Liver (tissue), 9 donors: Measurements from ENCODE around the gene DENND11. TPM values are rescaled to one million over a fixed set of nuclear protein-coding genes. Genes with fewer than 3 reads are reported as not detected.
A peak's percentile ranks its signal among the peaks of the same experiment; 100 is the strongest.

Experiments used
- DNase-seq: peaks from one replicate; pipeline ENCODE4 v3.0.0-alpha.2; 2017; ENCODE audit warnings: low spot score
- H3K27ac ChIP-seq, 2 donors: one replicate each; pipeline ENCODE4 v1.7.0; 2013; ENCODE audit warnings: inconsistent platforms in 2 of 2, low read length in 2 of 2, control low read depth in 1 of 2, low read depth in 1 of 2, mild to moderate bottlenecking in 1 of 2
- H3K27me3 ChIP-seq, 4 donors: one replicate each; pipeline versions ENCODE4 v1.6.1 to v1.7.0; 2013; ENCODE audit warnings: low read length in 3 of 4, inconsistent platforms in 1 of 4, mild to moderate bottlenecking in 1 of 4, moderate library complexity in 1 of 4; ENCODE audit not compliant: control insufficient read depth in 4 of 4, insufficient read depth in 4 of 4
- H3K36me3 ChIP-seq, 4 donors: one replicate each; pipeline versions ENCODE4 v1.6.1 to v1.7.0; 2013; ENCODE audit warnings: low read length in 3 of 4, mild to moderate bottlenecking in 3 of 4, low read depth in 1 of 4, moderate library complexity in 1 of 4; ENCODE audit not compliant: control insufficient read depth in 4 of 4, insufficient read depth in 3 of 4
- H3K4me1 ChIP-seq, 4 donors: one replicate each; pipeline versions ENCODE4 v1.6.1 to v1.7.0; 2013; ENCODE audit warnings: low read length in 3 of 4, mild to moderate bottlenecking in 3 of 4, moderate library complexity in 1 of 4; ENCODE audit not compliant: control insufficient read depth in 4 of 4, insufficient read depth in 4 of 4
- H3K4me3 ChIP-seq, 3 donors: one replicate each; pipeline versions ENCODE4 v1.6.1 to v1.7.0; 2013; ENCODE audit warnings: low read length in 3 of 3, control low read depth in 1 of 3, low read depth in 1 of 3, mild to moderate bottlenecking in 1 of 3
- H3K9ac ChIP-seq, 2 donors: one replicate each; pipeline ENCODE4 v1.7.0; 2013; ENCODE audit warnings: low read length in 2 of 2, mild to moderate bottlenecking in 2 of 2, moderate library complexity in 2 of 2, control low read depth in 1 of 2, low read depth in 1 of 2
- H3K9me3 ChIP-seq, 4 donors: one replicate each; pipeline versions ENCODE4 v1.6.1 to v1.7.0; 2013; ENCODE audit warnings: low read length in 3 of 4; ENCODE audit not compliant: control insufficient read depth in 4 of 4
- EGR1 ChIP-seq, 2 donors: IDR thresholded peaks; 2 replicates each; pipeline ENCODE4 v1.6.1; 2016 to 2018; ENCODE audit warnings: antibody characterized with exemption in 2 of 2, low read depth in 2 of 2
- FOXA2 ChIP-seq: IDR thresholded peaks from 2 replicates; pipeline ENCODE4 v1.6.1; 2016; ENCODE audit warnings: antibody characterized with exemption
- GABPA ChIP-seq, 2 donors: IDR thresholded peaks in 1 of 2; conservative IDR thresholded peaks in 1 of 2; 2 replicates each; pipeline ENCODE4 v1.6.1; 2016; ENCODE audit warnings: antibody characterized with exemption in 2 of 2, mild to moderate bottlenecking in 1 of 2, moderate library complexity in 1 of 2
- HNF4A ChIP-seq, 2 donors: conservative IDR thresholded peaks; 2 replicates each; pipeline ENCODE4 v1.6.1; 2016; ENCODE audit warnings: antibody characterized with exemption in 2 of 2, mild to moderate bottlenecking in 2 of 2
- JUND ChIP-seq, 2 donors: IDR thresholded peaks; 2 replicates each; pipeline ENCODE4 v1.6.1; 2016; ENCODE audit warnings: antibody characterized with exemption in 2 of 2
- RAD21 ChIP-seq, 2 donors: IDR thresholded peaks; 2 replicates each; pipeline ENCODE4 v1.6.1; 2016; ENCODE audit warnings: antibody characterized with exemption in 2 of 2, mild to moderate bottlenecking in 2 of 2
- RXRA ChIP-seq, 2 donors: IDR thresholded peaks; 2 replicates each; pipeline ENCODE4 v1.6.1; 2017 to 2018; ENCODE audit warnings: antibody characterized with exemption in 2 of 2, mild to moderate bottlenecking in 1 of 2
- SP1 ChIP-seq: IDR thresholded peaks from 2 replicates; pipeline ENCODE4 v1.6.1; 2018; ENCODE audit warnings: antibody characterized with exemption, mild to moderate bottlenecking
- YY1 ChIP-seq: IDR thresholded peaks from 2 replicates; pipeline ENCODE4 v1.6.1; 2016; ENCODE audit warnings: antibody characterized with exemption, mild to moderate bottlenecking
- WGBS: extraction: QIAGEN DNeasy Blood & Tissue Kit; methylation state at CpG from one replicate; pipeline ENCODE4 v1.1.7; 2013; 5-methylcytosine and 5-hydroxymethylcytosine counted together
- polyA plus RNA-seq, 2 donors: library from polyadenylated mRNA; stranded (reverse) in 1 of 2; unstranded in 1 of 2; fragments of 200-250 nt in 1 of 2; fragments of >200 nt in 1 of 2; fragmentation: Nextera tagmentation in 1 of 2; extraction: Ambion mirVana in 1 of 2; gene quantifications; one replicate each; pipeline versions ENCODE4 v1.2.1 to v1.2.3, GENCODE V29; 2013 to 2015
- total RNA-seq, 2 donors: library from RNA; depleted of rRNA; stranded (reverse); fragments of >200 nt; gene quantifications; one replicate each; pipeline ENCODE4 v1.2.3, GENCODE V29; 2014
- TF ChIP-seq, protein P1 (sequence below): IDR thresholded peaks from 2 replicates; pipeline ENCODE4 v1.6.1; 2016; ENCODE audit warnings: antibody characterized with exemption
- TF ChIP-seq, protein P2 (sequence below): IDR thresholded peaks from 2 replicates; pipeline ENCODE4 v1.6.1; 2016; ENCODE audit warnings: antibody characterized with exemption
- TF ChIP-seq, protein P3 (sequence below): IDR thresholded peaks from 2 replicates; pipeline ENCODE4 v1.6.1; 2016; ENCODE audit warnings: antibody characterized with exemption
- TF ChIP-seq, protein P4 (sequence below): fragments of 150-350 bp; IDR thresholded peaks from 2 replicates; pipeline ENCODE4 v1.5.1; 2017; ENCODE audit warnings: improper control_type of control experiment, low read depth, low read length; ENCODE audit not compliant: missing input control
- donor health status: healthy.
- donor health status: healthy.
- donor health status: healthy.
- donor health status: healthy.
- donor health status: healthy.

The DENND11 gene
- total and polyA plus RNA-seq, 4 donors = 8.4 to 48.4 (median 12.8) TPM

DNA sequence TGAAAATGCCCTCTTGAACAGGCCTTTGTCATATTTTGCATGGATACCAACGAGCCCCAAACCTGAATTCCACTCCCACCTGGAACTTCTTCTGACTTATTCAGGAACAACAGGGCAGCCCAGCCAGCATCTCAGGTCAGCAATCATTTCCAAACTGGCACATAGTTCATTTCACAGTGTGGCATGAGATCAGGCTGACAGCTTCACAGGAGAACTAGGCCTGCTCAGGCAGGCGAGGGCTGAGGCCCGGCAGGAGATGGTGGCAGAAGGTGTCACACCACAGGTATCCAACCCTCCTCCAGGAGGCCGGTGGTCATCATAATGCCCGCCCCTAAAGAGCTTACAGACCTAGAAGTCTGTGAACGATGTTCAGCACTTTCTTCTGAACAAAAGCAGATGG, 42.5 kb downstream of the DENND11 start:
- Histone ChIP-seq H3K36me3 (peaks cover 3 to 27% (median 8%) of the 10 kb centered on the region in 4 donors), H3K27me3 (no peaks in the 10 kb centered on the region), H3K4me3 (no peak overlapping the region), H3K4me1 (peaks cover 7 to 22% (median 14%) of the 10 kb centered on the region in 4 donors), H3K27ac (no peak overlapping the region), H3K9ac (no peak overlapping the region), H3K9me3 (no peaks in the 10 kb centered on the region)
- TF ChIP-seq, protein P1, sequence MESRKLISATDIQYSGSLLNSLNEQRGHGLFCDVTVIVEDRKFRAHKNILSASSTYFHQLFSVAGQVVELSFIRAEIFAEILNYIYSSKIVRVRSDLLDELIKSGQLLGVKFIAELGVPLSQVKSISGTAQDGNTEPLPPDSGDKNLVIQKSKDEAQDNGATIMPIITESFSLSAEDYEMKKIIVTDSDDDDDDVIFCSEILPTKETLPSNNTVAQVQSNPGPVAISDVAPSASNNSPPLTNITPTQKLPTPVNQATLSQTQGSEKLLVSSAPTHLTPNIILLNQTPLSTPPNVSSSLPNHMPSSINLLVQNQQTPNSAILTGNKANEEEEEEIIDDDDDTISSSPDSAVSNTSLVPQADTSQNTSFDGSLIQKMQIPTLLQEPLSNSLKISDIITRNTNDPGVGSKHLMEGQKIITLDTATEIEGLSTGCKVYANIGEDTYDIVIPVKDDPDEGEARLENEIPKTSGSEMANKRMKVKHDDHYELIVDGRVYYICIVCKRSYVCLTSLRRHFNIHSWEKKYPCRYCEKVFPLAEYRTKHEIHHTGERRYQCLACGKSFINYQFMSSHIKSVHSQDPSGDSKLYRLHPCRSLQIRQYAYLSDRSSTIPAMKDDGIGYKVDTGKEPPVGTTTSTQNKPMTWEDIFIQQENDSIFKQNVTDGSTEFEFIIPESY = no peak
- no peak for TF ChIP-seq JUND (IDR thresholded peaks at IDR 0.05)
- no peak for TF ChIP-seq EGR1 (IDR thresholded peaks at IDR 0.05; ENCODE audit: low read depth in 2 of 2)
- TF ChIP-seq, protein P2, sequence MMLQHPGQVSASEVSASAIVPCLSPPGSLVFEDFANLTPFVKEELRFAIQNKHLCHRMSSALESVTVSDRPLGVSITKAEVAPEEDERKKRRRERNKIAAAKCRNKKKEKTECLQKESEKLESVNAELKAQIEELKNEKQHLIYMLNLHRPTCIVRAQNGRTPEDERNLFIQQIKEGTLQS = no peak
- no peak for TF ChIP-seq RXRA (IDR thresholded peaks at IDR 0.05)
- TF ChIP-seq FOXA2 = no peak
- TF ChIP-seq, protein P3, sequence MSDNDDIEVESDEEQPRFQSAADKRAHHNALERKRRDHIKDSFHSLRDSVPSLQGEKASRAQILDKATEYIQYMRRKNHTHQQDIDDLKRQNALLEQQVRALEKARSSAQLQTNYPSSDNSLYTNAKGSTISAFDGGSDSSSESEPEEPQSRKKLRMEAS = no peak
- no peak for TF ChIP-seq RAD21 (IDR thresholded peaks at IDR 0.05)
- TF ChIP-seq SP1 = no peak
- no peak for TF ChIP-seq YY1
- WGBS = 92% methylated on average over 6 of the region's 6 CpGs
- DNase-seq = no peak

DNA sequence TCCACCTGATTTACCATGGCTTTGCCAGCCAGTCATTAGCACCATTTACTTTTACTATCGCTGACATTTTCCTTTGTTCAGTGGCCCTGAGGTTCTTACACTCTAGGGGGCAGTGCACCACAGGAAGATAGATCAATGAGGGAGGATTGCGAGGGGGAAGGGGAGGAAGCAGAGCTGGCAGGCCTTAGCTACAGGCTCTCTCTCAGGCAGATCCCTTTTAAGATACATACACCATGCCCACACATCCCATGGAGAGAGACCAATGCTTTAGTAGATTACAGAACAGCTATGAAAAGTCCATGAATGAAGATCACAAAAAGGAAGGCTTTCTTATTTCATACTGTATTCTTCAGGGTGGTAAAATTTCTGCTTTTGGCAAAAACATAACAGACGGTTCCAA, 47.4 kb downstream of the DENND11 start:
- no peak overlapping the region for H3K9ac ChIP-seq
- peak; percentile 46 for DNase-seq

More for the DNA sequence above, 47.4 kb downstream of the DENND11 start:
- H3K9me3 ChIP-seq = no peaks in the 10 kb centered on the region
- peak overlapping the region in 1 of 2 donors; percentile 21 for H3K27ac ChIP-seq
- WGBS = 35% methylated on average over 3 of the region's 3 CpGs
- TF ChIP-seq, protein P3 = no peak
- peak; percentile 41 for TF ChIP-seq YY1
- peak; percentile 98 to 99 for TF ChIP-seq RAD21 (IDR thresholded peaks at IDR 0.05)
- peak; percentile 35 to 85 for TF ChIP-seq RXRA (IDR thresholded peaks at IDR 0.05)
- peak in 1 of 2 donors; percentile 57 for TF ChIP-seq GABPA (IDR thresholded peaks at IDR 0.05 in 1 of 2, conservative IDR thresholded peaks at IDR 0.05 in 1 of 2)
- TF ChIP-seq, protein P4, sequence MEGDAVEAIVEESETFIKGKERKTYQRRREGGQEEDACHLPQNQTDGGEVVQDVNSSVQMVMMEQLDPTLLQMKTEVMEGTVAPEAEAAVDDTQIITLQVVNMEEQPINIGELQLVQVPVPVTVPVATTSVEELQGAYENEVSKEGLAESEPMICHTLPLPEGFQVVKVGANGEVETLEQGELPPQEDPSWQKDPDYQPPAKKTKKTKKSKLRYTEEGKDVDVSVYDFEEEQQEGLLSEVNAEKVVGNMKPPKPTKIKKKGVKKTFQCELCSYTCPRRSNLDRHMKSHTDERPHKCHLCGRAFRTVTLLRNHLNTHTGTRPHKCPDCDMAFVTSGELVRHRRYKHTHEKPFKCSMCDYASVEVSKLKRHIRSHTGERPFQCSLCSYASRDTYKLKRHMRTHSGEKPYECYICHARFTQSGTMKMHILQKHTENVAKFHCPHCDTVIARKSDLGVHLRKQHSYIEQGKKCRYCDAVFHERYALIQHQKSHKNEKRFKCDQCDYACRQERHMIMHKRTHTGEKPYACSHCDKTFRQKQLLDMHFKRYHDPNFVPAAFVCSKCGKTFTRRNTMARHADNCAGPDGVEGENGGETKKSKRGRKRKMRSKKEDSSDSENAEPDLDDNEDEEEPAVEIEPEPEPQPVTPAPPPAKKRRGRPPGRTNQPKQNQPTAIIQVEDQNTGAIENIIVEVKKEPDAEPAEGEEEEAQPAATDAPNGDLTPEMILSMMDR = peak; percentile 83
- TF ChIP-seq HNF4A (conservative IDR thresholded peaks at IDR 0.05) = peak in 1 of 2 donors; percentile 41
- TF ChIP-seq, protein P1 = no peak
- no peaks in the 10 kb centered on the region for H3K27me3 ChIP-seq
- H3K36me3 ChIP-seq = peaks cover 0 to 18% (median 0%) of the 10 kb centered on the region in 4 donors
- H3K4me3 ChIP-seq = no peak overlapping the region
- peaks cover 0 to 6% (median 0%) of the 10 kb centered on the region in 4 donors for H3K4me1 ChIP-seq
